HG03039 (cell line): ENCODE data around the gene KCTD1.

Source experiments
- ATAC-seq: cut with Tn5 transposase; IDR thresholded peaks from one replicate; pipeline ENCODE4 v1.9.1; 2021; ENCODE audit warnings: mild to moderate bottlenecking, moderate library complexity; ENCODE audit not compliant: unreplicated experiment

KCTD1 gene

DNA sequence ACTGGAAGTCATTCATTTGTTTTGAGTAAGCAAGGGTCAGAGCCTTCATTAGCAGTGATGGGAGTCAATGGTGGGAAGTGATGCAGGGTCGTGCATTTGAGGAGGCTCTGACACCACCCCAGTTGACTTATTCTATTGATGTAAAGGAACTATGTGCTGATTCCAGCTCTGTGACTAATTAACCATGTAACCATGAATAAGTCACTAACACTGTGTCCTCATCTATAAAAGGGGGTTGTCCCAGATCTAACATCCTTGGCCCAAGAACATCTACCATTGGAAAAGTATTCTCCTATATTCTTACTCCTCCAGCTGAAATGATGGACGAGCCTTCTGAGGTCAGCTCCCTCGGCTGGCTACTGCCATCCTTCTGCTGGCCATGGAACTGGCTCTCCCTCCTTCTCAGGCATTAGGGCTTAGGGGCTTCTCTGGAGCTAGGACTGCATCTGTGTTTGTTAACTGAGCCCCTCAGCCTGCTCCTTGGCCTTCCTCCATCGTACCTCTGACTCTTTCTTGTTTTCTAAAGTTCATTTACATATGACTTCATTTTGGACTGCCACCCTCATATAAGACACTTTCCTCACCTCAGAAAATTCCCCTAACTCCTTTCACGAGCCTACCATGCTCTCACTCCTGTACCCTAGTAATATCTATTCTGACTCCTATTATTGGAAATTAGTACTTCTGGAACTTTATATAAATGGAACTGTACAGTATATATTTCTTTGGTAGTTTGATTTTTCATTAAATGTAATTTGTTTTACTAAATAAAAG is 115.5 kb downstream of the KCTD1 start:
- ATAC-seq: peak; percentile 59

- ATAC-seq: no peak
Measured at GRCh38 chr18:26429535-26430226, 118.7 kb downstream of the KCTD1 start.

GRCh38 chr18:26425148-26425531 is 123.2 kb downstream of the KCTD1 start:
- ATAC-seq: no peak

DNA sequence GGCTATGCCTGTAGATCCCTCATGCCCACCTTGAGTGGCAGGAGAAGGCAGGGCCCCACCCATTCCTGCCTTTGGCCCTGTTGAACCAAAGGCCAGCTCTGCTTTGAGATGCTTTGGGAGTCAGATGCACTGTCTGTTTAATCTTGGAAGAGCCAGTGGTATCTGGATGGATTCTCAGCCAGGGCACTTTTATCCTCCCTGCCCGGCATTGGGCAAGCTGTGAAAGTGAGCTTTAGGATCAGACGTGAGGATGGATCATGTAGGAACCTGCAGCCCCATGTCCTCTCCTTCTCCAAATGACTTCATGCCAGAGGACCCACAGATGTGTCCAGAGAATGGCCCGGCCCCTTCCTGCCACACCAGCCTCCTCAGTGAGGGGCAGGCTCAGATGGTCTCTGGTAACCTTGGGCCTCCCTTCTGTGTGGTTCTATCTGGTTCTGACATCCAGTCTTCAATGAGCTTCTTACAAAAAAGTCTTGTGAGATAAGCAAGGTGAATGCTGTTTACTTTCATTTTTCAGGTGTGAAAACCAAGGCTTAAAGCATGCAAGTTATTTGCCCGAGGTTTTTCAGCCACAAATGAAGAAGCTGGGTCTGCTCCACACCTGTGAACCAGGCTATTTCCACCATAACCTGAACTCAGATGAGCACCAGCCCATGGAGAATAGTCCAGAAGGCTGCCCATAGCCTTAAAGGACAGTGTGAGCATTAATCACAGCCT is 123.8 kb downstream of the KCTD1 start:
- ATAC-seq: no peak

- ATAC-seq: peak; percentile 84
Measured at GRCh38 chr18:26422472-26423162, 125.7 kb downstream of the KCTD1 start.

DNA sequence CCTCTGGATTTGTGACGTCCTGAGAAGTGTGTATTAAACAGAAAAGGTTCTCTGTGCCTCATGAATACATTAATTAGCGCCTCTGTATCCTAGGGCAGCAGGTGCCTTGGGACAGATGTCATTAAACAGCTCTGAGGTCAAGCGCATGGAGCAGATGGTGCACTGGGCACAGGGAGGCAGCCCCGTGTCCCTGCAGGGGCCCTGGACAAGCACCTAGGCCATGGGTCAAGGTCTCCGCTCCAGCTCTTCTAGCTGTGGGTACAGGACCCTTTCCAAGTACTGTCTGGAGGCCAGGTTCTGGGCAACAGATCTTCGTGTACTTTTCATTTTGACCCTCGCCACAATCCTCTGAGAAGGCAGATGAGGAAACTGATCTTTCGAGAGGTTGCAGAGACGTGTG is 126.4 kb downstream of the KCTD1 start:
- ATAC-seq: no peak

DNA sequence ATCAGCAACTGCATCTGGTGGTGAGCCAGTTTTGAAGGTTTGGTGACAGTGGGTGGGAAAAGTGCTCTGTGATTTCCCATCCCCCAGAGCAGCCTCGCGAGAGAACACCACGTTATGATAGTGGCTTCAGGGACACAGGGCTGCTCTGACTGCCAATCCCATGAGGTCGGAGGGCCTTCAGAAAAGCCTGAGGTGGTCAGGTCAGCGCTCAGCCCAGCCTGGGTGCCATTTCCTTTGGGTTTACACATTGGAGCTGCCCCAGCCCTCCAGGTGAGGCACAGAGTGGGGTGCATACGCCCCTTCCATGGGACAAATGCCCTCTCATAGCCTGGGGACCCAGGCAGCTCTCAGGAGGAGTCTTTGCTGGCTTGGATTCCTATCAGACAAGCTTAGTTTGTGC is 126.8 kb downstream of the KCTD1 start:
- no peak for ATAC-seq

GRCh38 chr18:26419746-26420145 is 128.6 kb downstream of the KCTD1 start:
- ATAC-seq: no peak

GRCh38 chr18:26418225-26418624 is 130.1 kb downstream of the KCTD1 start:
- ATAC-seq: no peak

DNA sequence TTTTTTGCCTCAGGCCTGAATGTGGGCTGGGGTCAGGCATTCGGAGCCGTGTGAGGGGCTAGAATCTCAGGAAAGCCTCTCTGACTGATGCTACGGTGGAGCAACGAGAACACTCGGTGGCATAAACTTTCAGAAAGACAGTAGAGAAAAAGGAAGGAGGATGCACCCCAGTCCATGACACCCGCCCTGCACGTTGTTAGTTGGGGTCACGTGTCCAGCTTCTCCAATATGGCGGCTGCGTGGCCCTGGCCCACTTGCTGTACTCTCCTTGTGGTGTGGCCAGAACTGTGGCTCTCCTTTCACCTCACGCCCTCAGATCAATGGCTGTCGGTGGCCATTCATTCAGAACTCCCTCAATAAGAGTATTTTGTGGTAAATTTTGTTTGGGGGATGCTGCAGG is 131.2 kb downstream of the KCTD1 start:
- ATAC-seq: no peak

DNA sequence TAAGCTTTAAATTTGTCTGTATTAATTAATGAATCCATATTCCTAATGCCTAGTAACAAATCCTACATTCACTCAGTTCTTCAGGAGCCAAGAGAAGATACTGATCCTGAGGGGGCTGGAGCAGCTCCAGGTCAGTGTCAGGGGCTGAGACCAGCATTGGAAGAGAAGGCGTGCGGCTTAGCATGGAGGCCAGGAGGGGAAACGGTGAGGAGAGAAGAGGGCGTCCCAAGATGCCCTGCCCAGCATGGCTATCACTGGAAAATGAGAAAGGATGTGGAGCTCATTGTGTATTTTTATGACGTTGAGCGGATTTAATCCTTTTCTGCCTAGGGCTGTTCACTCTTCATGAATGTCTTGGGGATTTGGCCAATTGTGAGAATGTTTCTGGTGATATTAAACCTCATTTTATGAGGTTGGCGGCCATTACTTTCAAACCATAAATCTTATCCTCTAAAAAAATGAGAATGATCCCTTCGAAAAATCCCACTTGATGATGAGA is 131.7 kb downstream of the KCTD1 start:
- ATAC-seq: no peak

GRCh38 chr18:26415631-26416030 is 132.7 kb downstream of the KCTD1 start:
- ATAC-seq: no peak

DNA sequence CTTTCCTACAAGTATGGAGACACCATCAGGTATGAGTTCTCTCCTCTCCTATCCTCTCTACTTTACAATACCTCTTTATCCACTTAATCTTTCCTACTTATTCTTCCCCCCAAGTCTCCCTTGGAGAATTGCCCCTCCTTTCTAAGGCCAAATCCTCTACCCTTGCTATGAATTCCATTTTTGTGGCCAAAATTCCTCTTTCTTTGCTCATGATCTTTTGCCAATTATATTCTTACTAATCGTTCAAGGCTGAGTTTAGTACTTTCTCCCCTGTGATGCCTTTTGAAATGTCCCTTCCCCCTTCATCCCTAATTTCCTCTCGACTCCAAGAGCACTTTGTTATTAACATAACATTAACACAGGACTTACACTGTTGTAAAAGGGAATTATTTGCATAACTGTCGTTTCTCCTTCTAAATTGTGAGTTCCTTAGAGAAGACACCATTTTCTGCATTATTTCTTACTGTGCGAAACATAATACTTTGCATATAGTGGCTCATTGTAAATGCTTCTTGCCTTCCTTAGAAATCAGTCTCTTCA is 133.4 kb downstream of the KCTD1 start:
- no peak for ATAC-seq

GRCh38 chr18:26409091-26409490 is 139.3 kb downstream of the KCTD1 start:
- ATAC-seq: no peak

DNA sequence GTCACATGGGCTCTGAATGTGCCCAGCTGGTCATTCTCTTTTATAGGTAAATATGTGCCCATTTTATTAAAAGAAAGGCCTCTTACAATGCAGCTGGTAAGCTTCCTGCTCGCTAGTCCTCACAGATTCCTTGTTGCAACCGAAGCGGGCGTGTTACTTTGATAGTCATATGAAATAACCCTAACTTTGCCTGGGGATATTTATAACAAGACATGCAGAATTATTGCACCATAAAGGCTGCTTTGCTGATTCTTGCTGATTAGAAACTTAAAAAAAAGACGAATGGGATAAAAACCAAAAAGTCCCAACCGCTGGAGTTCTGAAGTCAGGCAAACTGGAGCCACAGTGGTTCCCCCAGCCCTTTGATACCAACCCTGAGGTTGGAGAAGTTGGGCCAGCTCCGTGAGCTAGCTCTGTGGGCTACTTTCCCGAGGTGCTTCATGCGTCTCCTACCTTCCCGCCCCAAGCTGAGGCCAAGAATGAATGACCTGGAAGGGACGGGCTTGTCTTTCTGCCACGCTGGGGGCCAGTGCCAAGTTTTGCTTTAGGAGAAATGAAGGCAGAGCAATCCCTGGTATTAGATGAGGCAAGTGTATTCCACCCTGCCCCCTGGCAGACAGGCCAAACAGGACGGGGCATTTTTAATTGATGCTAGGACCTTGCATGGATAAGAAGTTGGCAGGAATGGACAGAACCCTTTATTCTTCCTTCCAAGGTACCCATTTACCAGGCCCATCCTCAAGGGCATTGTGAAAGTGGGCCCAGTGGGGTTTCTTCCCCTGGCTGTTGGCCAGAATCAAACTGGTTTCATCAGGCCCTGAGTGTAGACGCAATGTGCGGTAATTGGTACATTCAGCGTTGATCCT is 140.4 kb downstream of the KCTD1 start:
- ATAC-seq: no peak

- ATAC-seq: no peak
Measured at GRCh38 chr18:26406854-26407517, 141.4 kb downstream of the KCTD1 start.

GRCh38 chr18:26406324-26406723 is 142.0 kb downstream of the KCTD1 start:
- ATAC-seq: no peak

GRCh38 chr18:26405190-26405801 is 143.1 kb downstream of the KCTD1 start:
- ATAC-seq: peak; percentile 66
